ENCODE measurements around the gene GABBR1. TPM values are rescaled to one million over a fixed set of nuclear protein-coding genes. Genes with fewer than 3 reads are reported as not detected.

Gene GABBR1
- total and polyA plus RNA-seq, 2 donors from 2014 or later: 12.7 to 46.7 TPM

DNA sequence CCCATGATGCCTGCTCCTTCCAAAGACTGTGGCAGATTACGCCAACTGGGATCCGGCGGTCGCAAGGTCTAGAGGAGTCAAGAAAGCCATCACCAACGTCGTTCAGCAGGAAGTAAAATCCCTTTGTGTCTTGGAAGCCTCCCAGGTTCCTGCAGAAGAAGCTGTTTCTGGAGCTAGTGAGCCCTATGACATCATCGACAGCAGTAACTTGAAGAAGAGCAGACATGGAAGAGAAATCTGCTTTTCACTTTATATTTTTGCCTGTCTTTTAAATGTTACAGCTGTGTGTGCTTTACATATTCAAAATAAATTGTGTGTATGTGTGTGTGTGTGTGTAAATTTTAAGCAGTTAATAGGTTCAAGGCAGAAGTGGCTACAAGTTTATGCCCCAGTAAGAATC is 55.4 kb downstream of the GABBR1 start:
- intact Hi-C loops (cut with DNase I): no loop called here
- H3K4me1 ChIP-seq (ENCODE audit: control insufficient read depth in 2 of 3, insufficient read depth in 2 of 3, low read depth in 1 of 3, low read length in 3 of 3): no peaks in the 10 kb centered on the region
- TF ChIP-seq, protein P1, sequence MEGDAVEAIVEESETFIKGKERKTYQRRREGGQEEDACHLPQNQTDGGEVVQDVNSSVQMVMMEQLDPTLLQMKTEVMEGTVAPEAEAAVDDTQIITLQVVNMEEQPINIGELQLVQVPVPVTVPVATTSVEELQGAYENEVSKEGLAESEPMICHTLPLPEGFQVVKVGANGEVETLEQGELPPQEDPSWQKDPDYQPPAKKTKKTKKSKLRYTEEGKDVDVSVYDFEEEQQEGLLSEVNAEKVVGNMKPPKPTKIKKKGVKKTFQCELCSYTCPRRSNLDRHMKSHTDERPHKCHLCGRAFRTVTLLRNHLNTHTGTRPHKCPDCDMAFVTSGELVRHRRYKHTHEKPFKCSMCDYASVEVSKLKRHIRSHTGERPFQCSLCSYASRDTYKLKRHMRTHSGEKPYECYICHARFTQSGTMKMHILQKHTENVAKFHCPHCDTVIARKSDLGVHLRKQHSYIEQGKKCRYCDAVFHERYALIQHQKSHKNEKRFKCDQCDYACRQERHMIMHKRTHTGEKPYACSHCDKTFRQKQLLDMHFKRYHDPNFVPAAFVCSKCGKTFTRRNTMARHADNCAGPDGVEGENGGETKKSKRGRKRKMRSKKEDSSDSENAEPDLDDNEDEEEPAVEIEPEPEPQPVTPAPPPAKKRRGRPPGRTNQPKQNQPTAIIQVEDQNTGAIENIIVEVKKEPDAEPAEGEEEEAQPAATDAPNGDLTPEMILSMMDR (IDR thresholded peaks at IDR 0.05; ENCODE audit: borderline replicate concordance, extremely low read depth, insufficient read depth): no peak
- H3K36me3 ChIP-seq (ENCODE audit: control insufficient read depth in 2 of 3, insufficient read depth in 3 of 3, low read length in 3 of 3): no peaks in the 10 kb centered on the region
- no peak overlapping the region for H3K9ac ChIP-seq (ENCODE audit: low read length in 3 of 3)
- no peaks in the 10 kb centered on the region for H3K9me3 ChIP-seq (ENCODE audit: control insufficient read depth in 2 of 3, insufficient read depth in 1 of 3, low read length in 3 of 3)
- no peak overlapping the region for H3K4me3 ChIP-seq (ENCODE audit: low read length in 3 of 3)
- no peak overlapping the region for H3K27ac ChIP-seq (ENCODE audit: low read depth in 2 of 2, low read length in 2 of 2)
- no peak for DNase-seq
- no peaks in the 10 kb centered on the region for H3K27me3 ChIP-seq (ENCODE audit: control insufficient read depth, insufficient read depth, low read length)
- no peak for FAIRE-seq

DNA sequence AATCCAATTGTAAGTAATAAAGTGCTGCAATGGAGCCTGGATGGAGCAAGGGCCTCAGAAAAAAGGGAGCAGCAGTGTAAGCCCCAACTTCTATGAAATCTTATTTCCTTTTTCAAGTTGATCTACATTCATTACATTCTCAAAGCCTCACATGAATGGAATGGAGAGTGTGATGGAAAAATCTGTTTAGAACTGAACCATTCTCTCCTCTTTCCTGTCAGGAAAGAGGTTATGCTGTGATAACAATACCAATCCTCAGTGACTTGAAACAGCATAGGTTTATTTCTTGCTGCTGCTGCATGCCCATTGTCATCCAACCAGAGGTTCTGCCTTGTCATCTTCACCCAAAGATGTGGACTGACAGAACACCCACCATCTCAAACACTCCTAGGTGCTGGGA is 56.9 kb downstream of the GABBR1 start:
- TF ChIP-seq, protein P1 (IDR thresholded peaks at IDR 0.05; ENCODE audit: borderline replicate concordance, extremely low read depth, insufficient read depth): no peak
- Histone ChIP-seq H3K27ac (ENCODE audit: low read depth in 2 of 2, low read length in 2 of 2) (no peak overlapping the region), H3K4me1 (ENCODE audit: control insufficient read depth in 2 of 3, insufficient read depth in 2 of 3, low read depth in 1 of 3, low read length in 3 of 3) (no peaks in the 10 kb centered on the region), H3K9me3 (ENCODE audit: control insufficient read depth in 2 of 3, insufficient read depth in 1 of 3, low read length in 3 of 3) (no peaks in the 10 kb centered on the region), H3K36me3 (ENCODE audit: control insufficient read depth in 2 of 3, insufficient read depth in 3 of 3, low read length in 3 of 3) (no peaks in the 10 kb centered on the region), H3K4me3 (ENCODE audit: low read length in 3 of 3) (no peak overlapping the region), H3K27me3 (ENCODE audit: control insufficient read depth, insufficient read depth, low read length) (no peaks in the 10 kb centered on the region), H3K9ac (ENCODE audit: low read length in 3 of 3) (no peak overlapping the region)
- intact Hi-C loops (cut with DNase I): no loop called here
- FAIRE-seq (no peak), DNase-seq (no peak)

DNA sequence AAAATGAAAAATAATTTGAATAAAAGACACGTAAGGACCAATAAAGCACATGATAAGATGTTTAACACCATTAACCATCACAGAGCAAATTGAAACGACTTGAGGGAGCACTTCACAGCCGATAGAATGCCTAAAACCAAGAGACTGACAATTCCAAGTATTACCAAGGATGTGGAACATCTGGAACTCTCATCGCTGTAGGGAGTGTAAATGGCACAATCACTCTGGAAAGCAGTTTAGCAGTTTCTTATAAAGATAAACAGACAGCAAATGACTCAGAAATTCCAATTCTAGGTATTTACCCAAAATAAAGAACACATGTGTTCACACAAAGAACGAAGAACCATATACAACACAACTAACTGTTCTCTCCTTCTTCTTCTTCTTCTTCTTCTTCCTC is 65.0 kb downstream of the GABBR1 start:
- FAIRE-seq (no peak), DNase-seq (no peak)
- no peak overlapping the region for H3K9ac ChIP-seq (ENCODE audit: low read length in 3 of 3)
- H3K27me3 ChIP-seq (ENCODE audit: control insufficient read depth, insufficient read depth, low read length): no peaks in the 10 kb centered on the region
- no peak overlapping the region for H3K4me3 ChIP-seq (ENCODE audit: low read length in 3 of 3)
- TF ChIP-seq, protein P1 (IDR thresholded peaks at IDR 0.05; ENCODE audit: borderline replicate concordance, extremely low read depth, insufficient read depth): no peak
- H3K4me1 ChIP-seq (ENCODE audit: control insufficient read depth in 2 of 3, insufficient read depth in 2 of 3, low read depth in 1 of 3, low read length in 3 of 3): no peaks in the 10 kb centered on the region
- no peaks in the 10 kb centered on the region for H3K36me3 ChIP-seq (ENCODE audit: control insufficient read depth in 2 of 3, insufficient read depth in 3 of 3, low read length in 3 of 3)
- intact Hi-C loops (cut with DNase I): no loop called here
- H3K27ac ChIP-seq (ENCODE audit: low read depth in 2 of 2, low read length in 2 of 2): no peak overlapping the region
- no peaks in the 10 kb centered on the region for H3K9me3 ChIP-seq (ENCODE audit: control insufficient read depth in 2 of 3, insufficient read depth in 1 of 3, low read length in 3 of 3)

DNA sequence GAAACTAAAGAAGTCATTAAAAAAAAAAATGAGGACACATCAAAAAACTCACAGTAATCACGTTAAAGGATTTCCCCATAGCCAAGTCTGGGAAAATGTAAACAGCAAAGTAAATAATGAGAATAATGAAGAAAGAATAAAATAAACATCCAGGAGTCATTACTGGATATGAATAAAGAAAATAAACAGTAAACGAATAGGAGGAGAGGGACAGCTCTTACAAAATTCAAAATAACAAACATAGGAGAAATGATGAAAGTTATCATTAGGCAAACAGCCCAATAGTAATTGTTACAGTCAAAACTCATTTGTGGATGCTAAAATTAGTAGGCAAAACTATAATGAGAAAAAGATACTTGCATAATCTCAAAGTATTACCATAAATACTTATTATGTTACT is 65.4 kb downstream of the GABBR1 start:
- intact Hi-C loops (cut with DNase I): no loop called here
- TF ChIP-seq, protein P1 (IDR thresholded peaks at IDR 0.05; ENCODE audit: borderline replicate concordance, extremely low read depth, insufficient read depth): no peak
- FAIRE-seq: no peak
- Histone ChIP-seq H3K9me3 (ENCODE audit: control insufficient read depth in 2 of 3, insufficient read depth in 1 of 3, low read length in 3 of 3) (no peaks in the 10 kb centered on the region), H3K27ac (ENCODE audit: low read depth in 2 of 2, low read length in 2 of 2) (no peak overlapping the region), H3K4me1 (ENCODE audit: control insufficient read depth in 2 of 3, insufficient read depth in 2 of 3, low read depth in 1 of 3, low read length in 3 of 3) (no peaks in the 10 kb centered on the region), H3K27me3 (ENCODE audit: control insufficient read depth, insufficient read depth, low read length) (no peaks in the 10 kb centered on the region), H3K9ac (ENCODE audit: low read length in 3 of 3) (no peak overlapping the region), H3K36me3 (ENCODE audit: control insufficient read depth in 2 of 3, insufficient read depth in 3 of 3, low read length in 3 of 3) (no peaks in the 10 kb centered on the region), H3K4me3 (ENCODE audit: low read length in 3 of 3) (no peak overlapping the region)
- DNase-seq: no peak

Data from kidney (tissue), 14 donors.